Measurements from ENCODE around the gene MSI2. TPM values are rescaled to one million over a fixed set of nuclear protein-coding genes. Genes with fewer than 3 reads are reported as not detected.
A peak's percentile ranks its signal among the peaks of the same experiment; 100 is the strongest.

The MSI2 gene
- total RNA-seq, 1 donor from 2014 or later = 144 TPM

DNA sequence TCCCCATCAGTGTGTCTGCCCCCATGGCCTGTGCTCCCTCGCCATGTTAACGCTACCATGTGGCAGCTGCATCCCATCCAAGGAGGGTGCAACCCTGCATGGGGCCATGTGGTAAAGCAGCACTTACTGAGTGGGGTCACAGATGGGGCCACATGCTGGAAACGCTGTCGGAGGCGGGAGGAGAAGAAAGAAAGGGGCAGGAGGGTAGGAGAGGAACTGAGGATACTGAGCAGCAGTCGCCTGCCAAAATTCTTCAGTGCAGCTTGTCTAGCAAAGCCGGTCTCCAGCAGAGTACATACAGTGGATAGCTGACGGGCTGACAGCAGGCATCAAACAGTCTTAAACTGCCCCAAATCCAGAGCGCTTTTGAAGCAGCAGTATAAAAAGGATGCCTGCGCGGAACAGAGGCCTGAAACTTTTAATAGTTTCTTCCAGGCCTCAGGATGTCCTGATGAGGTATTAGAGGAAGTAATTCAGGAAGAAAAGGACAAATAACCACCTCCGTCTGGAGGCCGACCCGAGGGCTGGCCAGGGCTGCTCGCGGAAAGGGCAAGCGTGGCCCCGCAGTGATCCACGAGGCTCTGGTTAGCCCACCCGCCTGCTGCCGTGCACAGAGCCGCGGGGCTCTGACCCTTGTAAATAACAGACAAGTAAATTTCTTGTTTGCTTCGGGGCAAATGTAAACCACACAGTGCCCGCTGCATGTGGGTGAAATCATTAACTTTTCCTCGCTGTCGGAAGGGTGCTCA lies 339.8 kb downstream of the MSI2 start:
- Mint-ChIP-seq H3K4me1 (peaks cover 11% of the 10 kb centered on the region), H3K27ac (no peak overlapping the region), H3K9me3 (peaks cover 8% of the 10 kb centered on the region), H3K36me3 (peaks cover 9% of the 10 kb centered on the region), H3K4me3 (no peak overlapping the region), H3K27me3 (ENCODE audit: low read depth) (no peaks in the 10 kb centered on the region)
- no peak for TF ChIP-seq CTCF (IDR thresholded peaks at IDR 0.05; ENCODE audit: unreplicated experiment)
- no peak for DNase-seq (ENCODE audit: low spot score in 2 of 2, unreplicated experiment in 2 of 2)

DNA sequence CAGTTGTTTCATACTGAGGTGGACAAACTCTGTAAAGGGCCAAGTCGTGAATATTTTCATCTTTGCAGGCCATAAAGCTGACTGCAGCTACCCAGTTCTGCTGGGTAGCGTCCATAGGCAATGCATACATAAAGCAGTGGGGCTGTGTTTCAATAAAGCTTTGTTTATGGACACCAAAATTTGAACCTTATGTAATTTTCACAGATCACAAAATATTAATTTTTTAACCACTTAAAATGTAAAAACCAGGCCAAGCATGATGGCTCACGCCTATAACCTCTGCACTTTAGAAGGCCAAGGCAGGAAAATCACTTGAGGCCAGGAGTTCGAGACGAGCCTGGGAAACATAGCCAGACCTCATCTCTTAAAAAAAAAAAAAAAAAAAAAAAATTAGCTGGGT lies 340.8 kb downstream of the MSI2 start:
- H3K4me1 Mint-ChIP-seq = peaks cover 11% of the 10 kb centered on the region
- H3K9me3 Mint-ChIP-seq = peaks cover 8% of the 10 kb centered on the region
- H3K27me3 Mint-ChIP-seq (ENCODE audit: low read depth) = no peaks in the 10 kb centered on the region
- no peak for DNase-seq (ENCODE audit: low spot score in 2 of 2, unreplicated experiment in 2 of 2)
- peaks cover 9% of the 10 kb centered on the region for H3K36me3 Mint-ChIP-seq
- H3K27ac Mint-ChIP-seq = no peak overlapping the region
- H3K4me3 Mint-ChIP-seq = no peak overlapping the region
- no peak for TF ChIP-seq CTCF (IDR thresholded peaks at IDR 0.05; ENCODE audit: unreplicated experiment)

GRCh38 chr17:57597531-57598453 lies 341.5 kb downstream of the MSI2 start:
- TF ChIP-seq CTCF (IDR thresholded peaks at IDR 0.05; ENCODE audit: unreplicated experiment) = peak; percentile 70
- peaks cover 11% of the 10 kb centered on the region for H3K4me1 Mint-ChIP-seq
- H3K27me3 Mint-ChIP-seq (ENCODE audit: low read depth) = no peaks in the 10 kb centered on the region
- no peak overlapping the region for H3K4me3 Mint-ChIP-seq
- DNase-seq (ENCODE audit: low spot score in 2 of 2, unreplicated experiment in 2 of 2) = peak in 1 of 2 experiments; percentile 66
- peaks cover 8% of the 10 kb centered on the region for H3K9me3 Mint-ChIP-seq
- peaks cover 9% of the 10 kb centered on the region for H3K36me3 Mint-ChIP-seq
- no peak overlapping the region for H3K27ac Mint-ChIP-seq

DNA sequence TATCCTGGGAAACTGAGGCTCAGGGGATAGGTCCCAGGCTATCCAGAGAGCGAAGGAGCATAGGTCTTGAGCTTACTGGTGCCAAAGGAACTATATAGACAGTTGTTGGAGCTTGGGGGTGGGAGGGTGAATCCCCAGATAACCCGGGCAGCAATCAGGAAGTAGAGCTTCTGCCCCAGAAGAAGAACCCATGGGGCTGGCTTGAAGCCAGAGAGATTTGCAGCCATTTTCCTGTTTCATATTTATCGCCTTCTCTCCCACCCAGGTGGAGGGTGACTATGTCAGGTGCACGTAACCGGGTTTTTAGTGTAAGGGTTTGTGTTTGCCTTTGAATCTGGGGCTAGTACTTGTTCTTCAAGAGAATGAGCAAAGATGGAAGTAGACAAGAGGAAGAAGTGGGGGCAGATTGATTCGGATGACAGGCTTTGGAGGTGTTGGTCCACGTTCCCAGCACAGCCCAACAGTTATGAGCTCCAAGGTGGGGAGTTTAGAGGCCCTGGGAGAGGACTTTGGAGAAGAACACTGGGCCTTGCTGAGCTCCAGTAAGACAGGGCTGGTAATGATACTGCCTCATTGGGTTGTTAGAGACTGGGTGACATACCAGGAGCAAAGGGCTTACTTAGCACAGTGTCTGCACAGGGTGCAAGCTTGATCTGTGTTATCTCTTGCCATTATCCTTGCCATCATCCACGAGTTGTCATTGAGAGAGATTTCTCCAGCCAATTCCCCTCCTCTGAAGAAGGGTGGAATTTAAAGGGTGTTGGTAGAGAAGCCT lies 343.1 kb downstream of the MSI2 start:
- no peak overlapping the region for H3K4me3 Mint-ChIP-seq
- no peaks in the 10 kb centered on the region for H3K27me3 Mint-ChIP-seq (ENCODE audit: low read depth)
- DNase-seq (ENCODE audit: low spot score in 2 of 2, unreplicated experiment in 2 of 2) = no peak
- H3K9me3 Mint-ChIP-seq = peaks cover 8% of the 10 kb centered on the region
- peaks cover 20% of the 10 kb centered on the region for H3K4me1 Mint-ChIP-seq
- peaks cover 4% of the 10 kb centered on the region for H3K36me3 Mint-ChIP-seq
- TF ChIP-seq CTCF (IDR thresholded peaks at IDR 0.05; ENCODE audit: unreplicated experiment) = no peak
- no peak overlapping the region for H3K27ac Mint-ChIP-seq

DNA sequence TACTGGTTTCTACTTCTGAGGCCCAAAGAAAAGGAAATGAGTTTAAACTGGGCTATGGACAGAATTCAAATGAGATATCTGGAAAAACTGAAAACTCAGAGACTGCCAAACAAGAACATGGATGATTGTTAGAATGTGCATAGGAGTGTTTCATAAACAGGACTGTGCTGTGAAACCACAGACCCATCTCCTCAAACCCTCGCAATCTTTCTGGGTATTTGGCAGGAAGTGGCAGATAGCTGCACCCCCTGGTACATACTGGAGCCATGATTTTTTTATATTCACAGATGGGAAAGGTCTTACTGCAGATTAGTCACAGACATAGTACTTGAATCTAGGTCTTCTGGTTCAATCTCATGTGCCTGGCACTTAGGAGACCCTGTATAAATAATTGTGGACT lies 343.8 kb downstream of the MSI2 start:
- H3K27ac Mint-ChIP-seq = no peak overlapping the region
- TF ChIP-seq CTCF (IDR thresholded peaks at IDR 0.05; ENCODE audit: unreplicated experiment) = no peak
- peaks cover 4% of the 10 kb centered on the region for H3K36me3 Mint-ChIP-seq
- no peak overlapping the region for H3K4me3 Mint-ChIP-seq
- DNase-seq (ENCODE audit: low spot score in 2 of 2, unreplicated experiment in 2 of 2) = no peak
- H3K9me3 Mint-ChIP-seq = peaks cover 3% of the 10 kb centered on the region
- no peaks in the 10 kb centered on the region for H3K27me3 Mint-ChIP-seq (ENCODE audit: low read depth)
- H3K4me1 Mint-ChIP-seq = peaks cover 26% of the 10 kb centered on the region

Data from mesothelial cell of epicardium (in vitro differentiated cells).